GM18507 (cell line): ENCODE data around the gene MAST2.

Source experiments
- DNase-seq: peaks from one replicate; pipeline ENCODE4 v3.0.0; 2011; ENCODE audit warnings: low read depth; ENCODE audit not compliant: insufficient read length; ENCODE audit errors: extremely low spot score
- FAIRE-seq: peaks from 2 replicates; lab custom pipeline; 2011; peaks lifted over from hg19 to GRCh38; lab: Jason Lieb, UNC

The MAST2 gene

GRCh38 chr1:46002551-46003150 lies 199.2 kb downstream of the MAST2 start:
- no peak for FAIRE-seq
- DNase-seq: no peak

GRCh38 chr1:46003315-46003714 lies 199.9 kb downstream of the MAST2 start:
- FAIRE-seq: no peak
- DNase-seq: no peak

GRCh38 chr1:46004492-46004891 lies 201.1 kb downstream of the MAST2 start:
- no peak for DNase-seq
- FAIRE-seq: no peak

- FAIRE-seq: no peak
- no peak for DNase-seq
These were observed 202.2 kb downstream of the MAST2 start for GRCh38 chr1:46005594-46005993.

- FAIRE-seq (no peak), DNase-seq (no peak)
These were observed 205.2 kb downstream of the MAST2 start for GRCh38 chr1:46008585-46008984.

GRCh38 chr1:46010611-46011010 lies 207.2 kb downstream of the MAST2 start:
- DNase-seq (no peak), FAIRE-seq (no peak)

GRCh38 chr1:46011121-46011695 lies 207.8 kb downstream of the MAST2 start:
- DNase-seq (no peak), FAIRE-seq (no peak)

- DNase-seq (no peak), FAIRE-seq (no peak)
These were observed 208.8 kb downstream of the MAST2 start for GRCh38 chr1:46012236-46012635.

- FAIRE-seq (no peak), DNase-seq (no peak)
These were observed 210.2 kb downstream of the MAST2 start for GRCh38 chr1:46013581-46013980.

GRCh38 chr1:46017876-46018503 lies 214.6 kb downstream of the MAST2 start:
- peak; percentile 5 for FAIRE-seq
- no peak for DNase-seq

- DNase-seq (no peak), FAIRE-seq (no peak)
These were observed 215.9 kb downstream of the MAST2 start for GRCh38 chr1:46019348-46019747.

- DNase-seq (no peak), FAIRE-seq (no peak)
These were observed 216.6 kb downstream of the MAST2 start for GRCh38 chr1:46020010-46020409.

GRCh38 chr1:46021046-46021996 lies 217.9 kb downstream of the MAST2 start:
- no peak for FAIRE-seq
- no peak for DNase-seq

GRCh38 chr1:46026531-46026930 lies 223.1 kb downstream of the MAST2 start:
- FAIRE-seq (no peak), DNase-seq (no peak)

- FAIRE-seq: no peak
- no peak for DNase-seq
These were observed 224.6 kb downstream of the MAST2 start for GRCh38 chr1:46027788-46028573.

- DNase-seq (no peak), FAIRE-seq (no peak)
These were observed 226.9 kb downstream of the MAST2 start for GRCh38 chr1:46030074-46030870.

- FAIRE-seq: no peak
- no peak for DNase-seq
These were observed 227.7 kb downstream of the MAST2 start for GRCh38 chr1:46030876-46031660.
